HG02870 (cell line): ENCODE measurements around the gene TPST2.

Experiments
- ATAC-seq: cut with Tn5 transposase; IDR thresholded peaks from one replicate; pipeline ENCODE4 v1.9.1; 2021; ENCODE audit warnings: mild to moderate bottlenecking, moderate library complexity; ENCODE audit not compliant: unreplicated experiment

The TPST2 gene

GRCh38 chr22:26558248-26558895 lies 31.6 kb downstream of the TPST2 start:
- no peak for ATAC-seq

DNA sequence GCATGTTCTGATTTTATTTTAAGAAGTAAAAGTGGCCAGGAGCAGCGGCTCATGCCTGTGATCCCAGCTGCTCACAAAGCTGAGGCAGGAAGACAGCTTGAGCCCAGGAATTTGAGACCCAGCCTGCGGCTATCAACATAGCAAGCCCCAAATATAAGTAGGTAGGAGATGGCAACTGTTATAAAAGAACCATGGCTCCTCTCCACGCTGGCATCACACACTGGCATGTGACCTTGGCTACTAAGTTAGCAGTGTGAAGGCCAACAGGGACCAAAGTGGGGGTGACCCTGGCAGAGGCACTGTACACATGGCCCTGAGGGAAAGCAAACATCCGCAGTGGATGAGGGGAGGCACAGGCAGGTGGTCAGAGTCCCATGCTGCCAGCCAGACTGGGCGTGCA lies 33.0 kb downstream of the TPST2 start:
- ATAC-seq = no peak

DNA sequence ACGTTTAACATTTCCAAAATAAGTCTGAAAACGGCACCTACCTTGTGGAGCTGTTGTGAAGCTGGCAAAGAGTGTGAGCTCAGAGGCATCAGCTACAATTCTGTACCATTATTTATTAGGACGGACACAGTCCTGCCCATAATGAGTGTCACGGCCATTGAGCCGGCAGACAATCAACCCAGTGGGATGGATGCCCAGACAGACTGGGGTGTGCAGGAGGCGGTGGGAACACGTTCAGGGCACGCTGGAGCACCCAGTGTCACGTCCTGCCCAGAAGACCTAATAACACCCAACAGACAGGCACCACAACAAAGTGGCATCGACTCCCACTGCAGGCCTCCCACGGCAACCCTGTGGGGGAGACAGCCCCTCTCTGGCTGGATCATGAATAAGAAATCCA lies 34.5 kb downstream of the TPST2 start:
- ATAC-seq = no peak

DNA sequence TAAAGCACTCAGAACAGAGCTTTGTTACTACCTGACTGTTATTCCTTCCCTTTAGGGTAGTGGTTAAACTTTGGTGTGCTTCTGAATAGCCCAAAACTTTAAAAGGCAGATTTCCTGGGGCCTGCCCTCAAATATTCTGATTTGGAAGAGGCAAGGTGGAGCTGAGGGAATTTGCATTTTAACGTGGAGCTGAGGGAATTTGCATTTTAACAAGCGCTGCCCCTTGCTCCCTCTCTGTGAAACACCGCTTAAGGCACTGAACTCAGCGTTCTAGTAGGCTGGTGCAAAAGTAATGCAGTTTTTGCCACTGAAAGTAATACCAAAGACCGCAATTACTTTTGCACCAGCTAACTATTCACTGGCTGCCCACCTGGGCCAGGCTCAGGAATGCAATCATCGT lies 35.0 kb downstream of the TPST2 start:
- ATAC-seq = no peak

- ATAC-seq = no peak
These were observed 36.7 kb downstream of the TPST2 start for GRCh38 chr22:26553056-26553752.

- ATAC-seq = no peak
These were observed 37.5 kb downstream of the TPST2 start for GRCh38 chr22:26552466-26552865.

DNA sequence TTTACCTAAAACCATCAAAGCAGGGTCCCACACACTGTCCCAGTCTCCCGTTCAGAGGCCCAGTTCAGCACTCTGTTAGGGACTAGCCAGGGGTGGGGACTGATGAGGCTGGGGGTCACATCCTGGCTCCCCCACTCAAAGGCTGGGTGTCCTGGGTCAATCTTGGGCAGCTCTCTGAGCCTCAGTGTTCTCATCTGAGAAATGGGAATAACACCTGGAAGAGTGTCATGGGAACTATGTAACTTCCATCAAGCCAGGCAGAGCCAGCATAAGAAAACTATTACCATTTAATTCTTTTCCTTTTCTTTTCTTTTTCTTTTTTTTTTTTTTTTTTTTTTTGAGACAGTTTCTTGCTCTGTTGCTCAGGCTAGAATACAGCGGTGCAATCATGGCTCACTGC lies 38.4 kb downstream of the TPST2 start:
- no peak for ATAC-seq

GRCh38 chr22:26550498-26551033 lies 39.4 kb downstream of the TPST2 start:
- no peak for ATAC-seq

GRCh38 chr22:26549902-26550497 lies 39.9 kb downstream of the TPST2 start:
- ATAC-seq = no peak

DNA sequence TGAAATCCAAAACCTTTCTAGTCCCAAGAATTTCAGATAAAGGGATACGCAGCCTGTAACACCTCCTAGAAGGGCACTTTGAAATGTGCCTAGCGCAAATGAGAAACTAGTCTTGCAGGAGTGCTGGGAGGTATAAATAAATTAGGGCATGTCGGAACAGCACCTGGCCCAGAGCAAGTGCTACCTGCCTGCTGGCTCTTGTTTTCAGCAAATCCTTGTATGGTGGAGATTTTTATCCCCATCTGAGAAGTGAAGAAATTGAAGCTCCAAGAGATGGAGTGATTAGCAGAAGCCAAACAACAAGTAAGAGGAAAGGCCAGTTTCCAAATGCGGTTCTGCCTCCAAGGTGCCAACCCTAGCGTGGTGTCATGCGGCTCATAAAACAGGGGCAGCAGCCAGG lies 40.9 kb downstream of the TPST2 start:
- no peak for ATAC-seq

GRCh38 chr22:26548303-26548702 lies 41.6 kb downstream of the TPST2 start:
- no peak for ATAC-seq

DNA sequence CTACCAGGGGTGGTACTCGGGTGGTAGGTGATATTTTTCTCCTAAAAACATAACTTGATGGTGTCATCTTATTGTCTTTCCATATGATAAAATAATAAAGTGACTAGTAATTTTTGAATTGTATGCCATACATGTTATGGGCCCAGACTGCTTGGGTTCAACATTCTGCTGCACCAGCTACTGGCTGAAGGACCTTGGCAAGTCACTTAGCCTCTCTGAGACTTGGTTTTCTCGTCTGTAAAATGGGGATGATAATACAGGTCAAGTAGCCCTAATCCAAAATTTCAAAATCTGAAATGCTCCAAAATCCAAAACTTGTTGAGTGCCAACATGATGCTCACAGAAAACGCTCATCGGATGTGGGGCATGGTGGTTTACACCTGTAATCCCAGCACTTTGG lies 42.1 kb downstream of the TPST2 start:
- ATAC-seq = no peak

GRCh38 chr22:26547426-26547825 lies 42.5 kb downstream of the TPST2 start:
- ATAC-seq = no peak

DNA sequence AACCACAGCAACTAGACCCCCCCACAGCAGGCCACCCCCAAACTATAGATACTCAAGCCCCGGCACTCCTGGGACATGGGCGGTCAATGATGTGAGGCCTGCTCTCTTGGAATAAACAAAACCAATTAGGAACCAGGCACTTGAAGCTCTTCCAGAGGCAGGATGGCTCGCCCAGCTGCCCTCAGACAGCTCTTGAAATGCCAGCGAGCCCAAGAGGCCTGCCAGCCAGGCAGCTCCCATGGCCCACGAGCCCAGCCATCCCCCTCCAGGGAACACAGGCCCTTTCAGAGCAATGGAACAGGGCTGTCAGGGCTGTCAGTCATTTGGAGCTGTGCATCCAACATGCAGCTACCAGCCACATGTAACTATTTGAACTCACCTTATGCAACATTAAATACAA lies 43.6 kb downstream of the TPST2 start:
- no peak for ATAC-seq

DNA sequence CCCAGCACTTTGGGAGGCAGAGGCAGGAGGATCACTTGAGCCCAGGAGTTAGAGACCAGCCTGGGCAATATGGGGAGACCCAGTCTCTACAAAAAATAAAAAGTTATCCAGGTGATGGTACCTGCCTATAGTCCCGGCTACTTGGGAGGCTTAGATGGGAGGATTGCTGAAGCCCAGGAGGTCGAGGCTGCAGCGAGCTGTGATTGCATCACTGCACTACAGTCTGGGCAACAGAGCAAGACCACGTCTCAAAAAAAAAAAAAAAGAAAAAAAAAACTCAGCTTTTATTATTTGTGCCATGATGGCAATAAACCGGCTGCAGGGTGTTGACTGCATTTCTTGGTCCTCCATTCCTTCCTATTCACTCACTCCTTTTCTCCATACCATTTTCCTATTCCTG lies 44.1 kb downstream of the TPST2 start:
- no peak for ATAC-seq

- ATAC-seq = no peak
These were observed 44.5 kb downstream of the TPST2 start for GRCh38 chr22:26545385-26545784.

DNA sequence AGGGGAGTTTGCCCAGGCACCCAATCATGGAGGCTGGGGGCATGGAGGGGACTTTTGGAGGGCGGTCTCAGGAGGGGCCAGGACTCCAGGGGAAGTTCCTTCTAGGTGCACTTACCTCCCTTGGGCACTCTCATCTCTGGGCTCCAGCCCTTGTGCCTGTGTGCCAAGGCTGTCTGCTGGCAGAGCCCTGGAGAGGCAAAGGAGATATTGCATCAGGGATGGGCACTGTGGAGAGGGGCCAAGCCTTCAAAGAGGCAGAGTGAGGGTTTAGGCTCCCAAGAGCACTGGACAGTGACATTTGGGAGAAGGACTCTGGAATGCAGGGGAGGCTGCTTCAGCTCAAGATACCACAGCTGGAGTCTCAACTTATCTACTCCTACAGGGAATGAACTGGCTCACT lies 45.4 kb downstream of the TPST2 start:
- no peak for ATAC-seq

DNA sequence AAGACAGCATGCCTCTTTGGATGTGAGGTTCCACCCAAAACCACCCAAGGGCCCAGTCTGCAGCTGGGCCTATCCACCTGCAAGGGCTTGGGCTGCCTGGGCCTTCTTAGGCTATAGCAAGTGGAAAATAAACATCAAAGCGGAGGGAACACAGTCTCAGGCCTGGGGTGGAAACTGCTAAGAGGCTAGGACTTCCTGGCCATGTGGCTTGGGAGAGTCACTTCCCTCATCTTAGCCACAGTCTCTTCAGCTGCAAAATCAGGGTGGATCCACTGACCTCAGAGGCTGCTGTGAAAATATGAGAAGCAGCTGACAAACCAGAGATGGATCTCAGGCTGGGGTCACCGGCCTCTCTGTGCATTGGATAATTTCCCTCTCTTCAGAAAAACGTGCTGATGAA lies 47.1 kb downstream of the TPST2 start:
- ATAC-seq = no peak

DNA sequence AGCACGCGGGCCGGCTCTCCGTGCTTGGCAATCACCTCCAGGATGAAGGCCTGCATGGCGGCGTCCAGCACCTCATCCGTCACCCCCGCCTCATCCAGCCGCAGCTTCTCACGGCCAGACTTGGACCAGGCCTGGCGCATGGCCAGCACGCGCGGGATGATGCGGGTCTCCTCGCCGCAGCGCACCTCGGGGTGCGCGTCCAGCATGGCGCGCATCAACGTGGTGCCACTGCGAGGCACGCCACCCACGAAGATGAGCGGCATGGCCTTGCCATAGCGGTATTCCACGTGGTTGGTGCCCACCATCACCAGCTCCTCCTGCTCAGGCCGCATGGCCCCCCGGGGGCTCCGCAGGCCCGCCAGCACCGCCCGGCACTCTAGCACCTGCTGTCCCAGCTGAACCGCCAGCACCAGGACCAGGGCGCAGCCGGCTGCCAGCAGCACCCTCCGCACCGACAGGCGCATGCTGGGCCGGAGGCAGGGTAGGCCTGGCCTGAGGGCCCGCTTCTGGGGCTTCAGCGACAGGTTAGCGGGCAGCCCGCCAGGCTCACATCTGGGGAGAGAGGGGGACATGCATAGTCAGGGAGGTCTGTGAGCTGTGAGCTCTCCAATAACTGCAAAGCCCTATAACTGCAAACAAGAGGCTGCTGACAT lies 48.6 kb downstream of the TPST2 start:
- ATAC-seq = no peak

DNA sequence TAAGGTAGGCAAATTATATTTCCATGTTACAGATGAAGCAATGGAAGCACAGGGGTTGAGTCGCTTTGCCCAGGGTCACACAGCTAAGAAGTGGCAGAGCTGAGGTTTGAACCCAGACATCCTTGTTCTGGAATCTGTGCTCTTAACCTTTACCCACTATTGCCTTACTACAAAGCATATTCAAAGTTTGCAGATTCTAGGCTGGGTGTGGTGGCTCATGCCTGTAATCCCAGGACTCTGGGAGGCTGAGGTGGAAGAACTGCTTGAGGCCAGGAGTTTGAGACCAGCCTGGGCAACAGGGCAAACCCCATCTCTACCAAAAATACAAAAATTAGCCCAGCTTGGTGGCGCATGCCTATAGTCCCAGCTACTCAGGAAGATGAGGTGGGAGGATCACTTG lies 49.8 kb downstream of the TPST2 start:
- ATAC-seq = no peak

- ATAC-seq = no peak
These were observed 53.2 kb downstream of the TPST2 start for GRCh38 chr22:26536762-26537134.
